ENCODE results near the gene VPS51.

VPS51 gene

DNA sequence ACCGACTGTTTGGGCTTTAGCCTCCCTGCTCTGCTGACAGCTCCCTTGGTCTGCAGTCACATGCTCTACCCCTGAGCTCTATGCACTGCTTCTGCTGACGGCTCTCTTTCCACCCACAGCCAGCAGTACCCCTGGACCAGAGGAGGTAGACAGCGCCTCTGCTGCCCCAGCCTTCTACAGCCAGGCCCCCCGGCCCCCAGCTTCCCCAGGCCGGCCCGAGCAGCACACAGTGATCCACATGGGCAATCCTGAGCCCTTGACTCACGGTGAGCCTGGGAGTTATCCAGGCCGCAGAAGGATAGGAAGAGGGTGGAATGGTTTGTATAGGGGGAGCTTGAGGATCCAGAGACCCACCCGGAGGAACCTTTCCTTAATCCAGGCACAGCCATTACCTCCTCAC is 9.2 kb upstream of the VPS51 start:
- no peak overlapping the region for H3K4me3 ChIP-seq (ENCODE audit: low read depth, low read length)
- TF ChIP-seq, protein P1, sequence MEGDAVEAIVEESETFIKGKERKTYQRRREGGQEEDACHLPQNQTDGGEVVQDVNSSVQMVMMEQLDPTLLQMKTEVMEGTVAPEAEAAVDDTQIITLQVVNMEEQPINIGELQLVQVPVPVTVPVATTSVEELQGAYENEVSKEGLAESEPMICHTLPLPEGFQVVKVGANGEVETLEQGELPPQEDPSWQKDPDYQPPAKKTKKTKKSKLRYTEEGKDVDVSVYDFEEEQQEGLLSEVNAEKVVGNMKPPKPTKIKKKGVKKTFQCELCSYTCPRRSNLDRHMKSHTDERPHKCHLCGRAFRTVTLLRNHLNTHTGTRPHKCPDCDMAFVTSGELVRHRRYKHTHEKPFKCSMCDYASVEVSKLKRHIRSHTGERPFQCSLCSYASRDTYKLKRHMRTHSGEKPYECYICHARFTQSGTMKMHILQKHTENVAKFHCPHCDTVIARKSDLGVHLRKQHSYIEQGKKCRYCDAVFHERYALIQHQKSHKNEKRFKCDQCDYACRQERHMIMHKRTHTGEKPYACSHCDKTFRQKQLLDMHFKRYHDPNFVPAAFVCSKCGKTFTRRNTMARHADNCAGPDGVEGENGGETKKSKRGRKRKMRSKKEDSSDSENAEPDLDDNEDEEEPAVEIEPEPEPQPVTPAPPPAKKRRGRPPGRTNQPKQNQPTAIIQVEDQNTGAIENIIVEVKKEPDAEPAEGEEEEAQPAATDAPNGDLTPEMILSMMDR (IDR thresholded peaks at IDR 0.05; ENCODE audit: insufficient read depth, low read length, missing control alignments) = no peak
- CTCF ChIA-PET = interaction anchor here (0.6 to 1.4 kb wide), 2 partner anchors 23 to 73 kb away, joined by 3 to 4 read pairs; partner anchors contain the start of gene ARL2
- DNase-seq (ENCODE audit: low read depth, low spot score) = no peak
- POLR2A ChIA-PET = interaction anchor here (1.1 kb wide), 1 partner anchor 22 kb away, joined by 3 read pairs; no protein-coding TSS in a partner anchor

DNA sequence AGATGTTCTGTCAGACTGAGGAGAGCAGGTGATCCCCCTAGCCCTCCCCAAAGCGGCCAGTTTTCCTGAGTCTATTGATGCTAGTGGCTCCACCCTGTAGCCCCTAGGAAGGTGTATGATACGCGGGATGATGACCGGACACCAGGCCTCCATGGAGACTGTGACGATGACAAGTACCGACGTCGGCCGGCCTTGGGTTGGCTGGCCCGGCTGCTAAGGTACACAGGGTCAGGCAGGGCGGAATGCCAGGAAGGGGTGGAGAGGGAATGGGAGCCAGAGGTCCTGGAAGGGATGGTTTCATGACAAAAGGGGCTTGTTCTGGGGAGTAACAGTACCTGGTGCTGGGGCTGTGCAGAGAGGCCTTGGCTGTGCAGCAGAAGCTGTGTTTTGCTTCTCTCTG is 8.8 kb upstream of the VPS51 start:
- H3K4me3 ChIP-seq (ENCODE audit: low read depth, low read length) = no peak overlapping the region
- no peak for DNase-seq (ENCODE audit: low read depth, low spot score)
- TF ChIP-seq, protein P1 (IDR thresholded peaks at IDR 0.05; ENCODE audit: insufficient read depth, low read length, missing control alignments) = no peak
- ChIA-PET POLR2A (interaction anchor here (1.1 kb wide), 1 partner anchor 22 kb away, joined by 3 read pairs; no protein-coding TSS in a partner anchor), CTCF (interaction anchor here (1.4 kb wide), 1 partner anchor 23 kb away, joined by 4 read pairs; no protein-coding TSS in a partner anchor)

DNA sequence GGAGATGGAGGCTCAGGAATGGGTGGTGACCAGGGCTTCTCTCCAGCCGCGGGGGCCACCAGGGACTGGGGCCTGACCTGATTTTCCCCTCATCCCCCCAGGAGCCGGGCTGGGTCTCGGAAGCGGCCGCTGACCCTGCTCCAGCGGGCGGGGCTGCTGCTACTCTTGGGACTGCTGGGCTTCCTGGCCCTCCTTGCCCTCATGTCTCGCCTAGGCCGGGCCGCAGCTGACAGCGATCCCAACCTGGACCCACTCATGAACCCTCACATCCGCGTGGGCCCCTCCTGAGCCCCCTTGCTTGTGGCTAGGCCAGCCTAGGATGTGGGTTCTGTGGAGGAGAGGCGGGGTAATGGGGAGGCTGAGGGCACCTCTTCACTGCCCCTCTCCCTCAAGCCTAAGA is 8.2 kb upstream of the VPS51 start:
- POLR2A ChIA-PET = no interaction called here
- no peak for DNase-seq (ENCODE audit: low read depth, low spot score)
- TF ChIP-seq, protein P1 (IDR thresholded peaks at IDR 0.05; ENCODE audit: insufficient read depth, low read length, missing control alignments) = no peak
- no peak overlapping the region for H3K4me3 ChIP-seq (ENCODE audit: low read depth, low read length)
- CTCF ChIA-PET = interaction anchor here (4.7 kb wide), 1 partner anchor 24 kb away, joined by 35 read pairs; the partner anchor contains the start of gene TM7SF2

- no peak overlapping the region for H3K4me3 ChIP-seq (ENCODE audit: low read depth, low read length)
- CTCF ChIA-PET = interaction anchor here (1.1 to 4.7 kb wide), 3 partner anchors 12 to 75 kb away, joined by 4 to 35 read pairs (median 5); partner anchors contain the start of gene TM7SF2
- TF ChIP-seq, protein P1 (IDR thresholded peaks at IDR 0.05; ENCODE audit: insufficient read depth, low read length, missing control alignments) = no peak
- no peak for DNase-seq (ENCODE audit: low read depth, low spot score)
- POLR2A ChIA-PET = no interaction called here
Measured at GRCh38 chr11:65089621-65090020, 6.4 kb upstream of the VPS51 start.

DNA sequence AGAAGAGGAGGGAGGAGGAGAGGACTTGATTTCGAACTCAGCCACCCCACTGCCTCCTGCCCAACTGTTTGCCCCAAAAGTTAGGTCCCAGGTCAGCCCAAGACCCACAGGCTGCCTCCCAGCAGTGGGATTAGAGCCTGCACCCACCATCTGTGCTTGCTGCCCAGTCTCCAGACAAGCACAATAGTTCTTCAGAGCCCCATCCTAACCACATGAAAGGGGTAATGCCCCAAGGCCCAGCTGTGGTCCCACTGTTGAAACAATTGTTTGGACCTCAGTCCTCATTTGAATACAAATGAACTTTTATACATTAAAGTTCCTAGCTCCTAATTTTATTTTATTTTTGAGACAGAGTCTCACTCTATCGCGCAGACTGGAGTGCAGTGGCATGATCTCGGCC is 5.4 kb upstream of the VPS51 start:
- DNase-seq (ENCODE audit: low read depth, low spot score) = no peak
- CTCF ChIA-PET = interaction anchor here (0.8 to 4.7 kb wide), 6 partner anchors 11 to 248 kb away, joined by 3 to 35 read pairs (median 4); partner anchors contain the start of genes TM7SF2 and ZNHIT2
- H3K4me3 ChIP-seq (ENCODE audit: low read depth, low read length) = no peak overlapping the region
- TF ChIP-seq, protein P1 (IDR thresholded peaks at IDR 0.05; ENCODE audit: insufficient read depth, low read length, missing control alignments) = no peak
- POLR2A ChIA-PET = interaction anchor here (0.6 to 0.7 kb wide), 2 partner anchors 27 to 758 kb away, joined by 3 read pairs; partner anchors contain the start of gene ZNHIT2

- ChIA-PET POLR2A (interaction anchor here (0.6 to 1.0 kb wide), 3 partner anchors 12 to 178 kb away, joined by 3 to 4 read pairs (median 3); partner anchors contain the start of genes ARL2, CDCA5 and ZFPL1), CTCF (interaction anchor here (1.1 to 7.7 kb wide), 6 partner anchors 10 to 248 kb away, joined by 3 to 169 read pairs (median 6); partner anchors contain the start of genes CDCA5 and TM7SF2)
- DNase-seq (ENCODE audit: low read depth, low spot score) = no peak
- H3K4me3 ChIP-seq (ENCODE audit: low read depth, low read length) = peak overlapping the region; percentile 76
- TF ChIP-seq, protein P1 (IDR thresholded peaks at IDR 0.05; ENCODE audit: insufficient read depth, low read length, missing control alignments) = no peak
Measured at GRCh38 chr11:65095427-65095826, 587 bp upstream of the VPS51 start.
